Mesendoderm (in vitro differentiated cells): ENCODE results near the gene FYTTD1.

Source experiments
- DNase-seq: peaks from one replicate; pipeline ENCODE4 v3.0.0; 2013
- H2AK5ac ChIP-seq: 2 replicates; pipeline ENCODE4 v1.6.1; 2013; ENCODE audit warnings: low read length, inconsistent platforms
- H2BK120ac ChIP-seq: 2 replicates; pipeline ENCODE4 v1.6.1; 2013; ENCODE audit warnings: low read depth, mild to moderate bottlenecking, low read length, moderate library complexity, mixed read lengths
- H2BK15ac ChIP-seq: replicated peaks from 2 replicates; pipeline ENCODE4 v1.6.1; 2013; ENCODE audit warnings: low read depth, mild to moderate bottlenecking, moderate library complexity
- H2BK5ac ChIP-seq: 2 replicates; pipeline ENCODE4 v1.6.1; 2013; ENCODE audit warnings: low read length, inconsistent platforms
- H3K18ac ChIP-seq: 2 replicates; pipeline ENCODE4 v1.6.1; 2013; ENCODE audit warnings: mild to moderate bottlenecking, low read length, mixed read lengths
- H3K23ac ChIP-seq: one replicate; pipeline ENCODE4 v1.6.1; 2013; ENCODE audit warnings: low read length
- H3K27ac ChIP-seq: 2 replicates; pipeline ENCODE4 v1.5.1; 2013; ENCODE audit warnings: low read depth, mild to moderate bottlenecking, inconsistent platforms, low read length, moderate library complexity
- H3K27me3 ChIP-seq: 2 replicates; pipeline ENCODE4 v1.6.1; 2013; ENCODE audit warnings: low read length, control low read depth, mild to moderate bottlenecking, inconsistent platforms; ENCODE audit not compliant: insufficient read depth, poor library complexity
- H3K36me3 ChIP-seq: 2 replicates; pipeline ENCODE4 v1.6.1; 2013; ENCODE audit warnings: low read length, inconsistent platforms; ENCODE audit not compliant: control insufficient read depth, insufficient read depth
- H3K4ac ChIP-seq: one replicate; pipeline ENCODE4 v1.6.1; 2013; ENCODE audit warnings: low read depth, mild to moderate bottlenecking, low read length, moderate library complexity
- H3K4me1 ChIP-seq: 2 replicates; pipeline ENCODE4 v1.6.1; 2013; ENCODE audit warnings: low read depth, low read length, inconsistent platforms; ENCODE audit not compliant: control insufficient read depth
- H3K4me2 ChIP-seq: 2 replicates; pipeline ENCODE4 v1.6.1; 2013; ENCODE audit warnings: low read length
- H3K4me3 ChIP-seq: 2 replicates; pipeline ENCODE4 v1.5.1; 2013; ENCODE audit warnings: mild to moderate bottlenecking, low read length
- H3K56ac ChIP-seq: one replicate; pipeline ENCODE4 v1.6.1; 2013; ENCODE audit warnings: low read length
- H3K79me1 ChIP-seq: 2 replicates; pipeline ENCODE4 v1.6.1; 2013; ENCODE audit warnings: low read length, inconsistent platforms
- H3K79me2 ChIP-seq: 2 replicates; pipeline ENCODE4 v1.6.1; 2013; ENCODE audit warnings: mild to moderate bottlenecking, low read length; ENCODE audit not compliant: control insufficient read depth, insufficient read depth
- H3K9ac ChIP-seq: 2 replicates; pipeline ENCODE4 v1.6.1; 2013; ENCODE audit warnings: low read length, inconsistent platforms
- H4K5ac ChIP-seq: one replicate; pipeline ENCODE4 v1.6.1; 2013; ENCODE audit warnings: low read length
- H4K8ac ChIP-seq: one replicate; pipeline ENCODE4 v1.6.1; 2013; ENCODE audit warnings: low read depth, mild to moderate bottlenecking, control low read depth, low read length, moderate library complexity
- WGBS: extraction: QIAGEN DNeasy Blood & Tissue Kit; methylation state at CpG from one replicate; pipeline ENCODE4 v1.1.7; 2013; ENCODE audit warnings: low lambda C conversion rate, missing lambda C conversion rate; ENCODE audit not compliant: insufficient coverage; ENCODE audit errors: extremely low coverage; 5-methylcytosine and 5-hydroxymethylcytosine counted together

FYTTD1 gene

GRCh38 chr3:197749315-197749600 lies 425 bp upstream of the FYTTD1 start:
- Histone ChIP-seq H3K4me3 (peak overlapping the region; percentile 40), H3K79me1 (peaks cover 2% of the 10 kb centered on the region), H2BK15ac (no peak overlapping the region), H2BK120ac (no peak overlapping the region), H3K23ac (no peak overlapping the region), H3K4me2 (peak overlapping the region; percentile 98), H4K5ac (no peak overlapping the region), H3K9ac (peak overlapping the region; percentile 80), H3K27ac (no peak overlapping the region), H2AK5ac (no peak overlapping the region), H3K18ac (no peak overlapping the region), H3K79me2 (peaks cover 3% of the 10 kb centered on the region), H3K4me1 (no peaks in the 10 kb centered on the region), H2BK5ac (no peak overlapping the region), H3K27me3 (no peaks in the 10 kb centered on the region), H3K4ac (no peak overlapping the region), H3K56ac (peak overlapping the region; percentile 89), H3K36me3 (no peaks in the 10 kb centered on the region), H4K8ac (no peak overlapping the region)
- no CpG with 5 or more reads among the region's 18 CpGs for WGBS
- peak; percentile 65 for DNase-seq

- peak overlapping the region; percentile 98 for H3K4me2 ChIP-seq
- no CpG with 5 or more reads among the region's 43 CpGs for WGBS
These were observed 731 bp downstream of the FYTTD1 start for GRCh38 chr3:197750396-197750831.

GRCh38 chr3:197750858-197751737 lies 1.4 kb downstream of the FYTTD1 start:
- peak; percentile 18 for DNase-seq

More at GRCh38 chr3:197750396-197750831, 731 bp downstream of the FYTTD1 start:
- Histone ChIP-seq H4K5ac (no peak overlapping the region), H3K23ac (peak overlapping the region; percentile 49), H3K79me1 (peaks cover 2% of the 10 kb centered on the region), H4K8ac (no peak overlapping the region), H3K36me3 (no peaks in the 10 kb centered on the region), H2BK120ac (no peak overlapping the region), H3K27me3 (no peaks in the 10 kb centered on the region), H3K4me3 (peak overlapping the region; percentile 40), H3K9ac (peak overlapping the region; percentile 80), H3K4me1 (no peaks in the 10 kb centered on the region), H2BK5ac (no peak overlapping the region), H3K4ac (peak overlapping the region; percentile 82), H3K27ac (peak overlapping the region; percentile 85), H2AK5ac (no peak overlapping the region), H3K56ac (peak overlapping the region; percentile 89), H3K79me2 (peaks cover 5% of the 10 kb centered on the region), H2BK15ac (no peak overlapping the region), H3K18ac (peak overlapping the region; percentile 88)
- peak; percentile 86 for DNase-seq

GRCh38 chr3:197752107-197752506 lies 2.4 kb downstream of the FYTTD1 start:
- no CpG with 5 or more reads among the region's 5 CpGs for WGBS
- H3K4me2 ChIP-seq = no peak overlapping the region
- H3K23ac ChIP-seq = no peak overlapping the region
- H2BK120ac ChIP-seq = no peak overlapping the region
- no peak overlapping the region for H3K9ac ChIP-seq
- H3K27me3 ChIP-seq = no peaks in the 10 kb centered on the region
- no peaks in the 10 kb centered on the region for H3K36me3 ChIP-seq
- H3K18ac ChIP-seq = no peak overlapping the region
- H3K79me2 ChIP-seq = peaks cover 6% of the 10 kb centered on the region
- H3K4me3 ChIP-seq = no peak overlapping the region
- H3K27ac ChIP-seq = no peak overlapping the region
- no peaks in the 10 kb centered on the region for H3K4me1 ChIP-seq
- no peak overlapping the region for H4K5ac ChIP-seq
- no peak overlapping the region for H2BK15ac ChIP-seq
- no peak overlapping the region for H3K4ac ChIP-seq
- peaks cover 2% of the 10 kb centered on the region for H3K79me1 ChIP-seq
- no peak overlapping the region for H4K8ac ChIP-seq
- H2AK5ac ChIP-seq = no peak overlapping the region
- no peak overlapping the region for H3K56ac ChIP-seq
- DNase-seq = no peak
- no peak overlapping the region for H2BK5ac ChIP-seq

More at GRCh38 chr3:197750858-197751737, 1.4 kb downstream of the FYTTD1 start:
- Histone ChIP-seq H3K27ac (no peak overlapping the region), H3K18ac (peak overlapping the region; percentile 88), H3K9ac (peak overlapping the region; percentile 80), H2BK15ac (no peak overlapping the region), H3K4me1 (no peaks in the 10 kb centered on the region), H3K79me1 (peaks cover 2% of the 10 kb centered on the region), H3K56ac (peak overlapping the region; percentile 89), H3K4me3 (peak overlapping the region; percentile 40), H3K36me3 (no peaks in the 10 kb centered on the region), H4K8ac (peak overlapping the region; percentile 93), H2BK5ac (no peak overlapping the region), H4K5ac (no peak overlapping the region), H3K79me2 (peaks cover 6% of the 10 kb centered on the region), H2AK5ac (no peak overlapping the region), H3K4me2 (peak overlapping the region; percentile 81), H3K4ac (no peak overlapping the region), H3K27me3 (no peaks in the 10 kb centered on the region), H2BK120ac (no peak overlapping the region), H3K23ac (no peak overlapping the region)
- no CpG with 5 or more reads among the region's 36 CpGs for WGBS

DNA sequence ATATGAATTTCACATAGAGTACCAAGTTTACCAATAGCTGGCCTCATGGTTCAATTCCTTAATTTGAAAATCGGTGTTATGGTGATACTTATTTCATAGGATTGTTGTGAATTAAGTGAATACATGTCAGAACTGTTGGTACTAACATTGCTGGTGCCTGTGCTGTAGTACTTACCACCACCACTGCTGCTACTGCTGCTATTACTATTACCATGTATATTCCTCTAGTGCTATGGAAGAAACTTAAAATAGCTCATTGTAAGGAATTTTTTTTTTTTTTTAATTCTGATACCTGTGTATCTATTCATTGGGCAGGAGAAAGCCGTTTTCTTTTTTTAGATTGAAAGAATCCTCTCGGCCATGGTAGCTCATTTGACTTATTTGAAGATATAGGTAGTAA lies 3.6 kb downstream of the FYTTD1 start:
- no peak overlapping the region for H2BK15ac ChIP-seq
- no peak overlapping the region for H3K4ac ChIP-seq
- H3K4me3 ChIP-seq = no peak overlapping the region
- no peaks in the 10 kb centered on the region for H3K36me3 ChIP-seq
- peaks cover 6% of the 10 kb centered on the region for H3K79me2 ChIP-seq
- H4K8ac ChIP-seq = no peak overlapping the region
- peak; percentile 7 for DNase-seq
- no peak overlapping the region for H3K23ac ChIP-seq
- H3K27ac ChIP-seq = no peak overlapping the region
- no peak overlapping the region for H4K5ac ChIP-seq
- no peak overlapping the region for H2BK120ac ChIP-seq
- no peaks in the 10 kb centered on the region for H3K4me1 ChIP-seq
- no CpG with 5 or more reads among the region's 3 CpGs for WGBS
- H2AK5ac ChIP-seq = no peak overlapping the region
- H3K9ac ChIP-seq = no peak overlapping the region
- H2BK5ac ChIP-seq = no peak overlapping the region
- no peak overlapping the region for H3K56ac ChIP-seq
- H3K79me1 ChIP-seq = peaks cover 2% of the 10 kb centered on the region
- no peaks in the 10 kb centered on the region for H3K27me3 ChIP-seq
- H3K18ac ChIP-seq = no peak overlapping the region
- no peak overlapping the region for H3K4me2 ChIP-seq
